ENCODE measurements around the gene TMEM198.
A peak's percentile ranks its signal among the peaks of the same experiment; 100 is the strongest.

TMEM198 gene

DNA sequence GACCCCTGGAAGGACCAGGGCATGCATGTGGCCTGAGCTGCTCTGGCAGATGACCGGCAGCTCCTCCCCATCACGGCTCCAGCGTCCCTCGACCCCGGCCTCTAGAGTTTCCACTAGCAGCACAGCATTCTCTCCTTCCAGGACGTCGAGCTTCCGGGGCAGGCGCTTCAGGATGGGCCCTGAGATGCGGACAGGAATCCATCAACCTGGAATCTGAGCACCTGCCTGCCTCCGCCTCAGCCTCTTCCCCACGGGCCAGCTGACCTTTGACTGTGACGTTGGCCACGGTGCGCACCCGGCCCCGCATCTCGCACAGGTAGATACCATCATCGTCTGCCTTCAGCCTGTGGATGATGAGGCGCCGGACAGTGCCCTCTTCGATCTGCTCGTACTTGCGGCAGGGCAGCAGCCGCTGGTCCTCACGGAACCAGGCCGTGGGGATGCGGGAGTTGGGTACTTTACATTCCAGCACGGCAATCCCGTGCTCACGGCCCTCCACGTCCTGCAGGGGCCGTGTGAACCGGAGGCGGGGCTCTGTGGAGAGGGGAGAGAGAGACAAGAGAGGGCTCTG is 24.0 kb downstream of the TMEM198 start:
- TF ChIP-seq, protein P1, sequence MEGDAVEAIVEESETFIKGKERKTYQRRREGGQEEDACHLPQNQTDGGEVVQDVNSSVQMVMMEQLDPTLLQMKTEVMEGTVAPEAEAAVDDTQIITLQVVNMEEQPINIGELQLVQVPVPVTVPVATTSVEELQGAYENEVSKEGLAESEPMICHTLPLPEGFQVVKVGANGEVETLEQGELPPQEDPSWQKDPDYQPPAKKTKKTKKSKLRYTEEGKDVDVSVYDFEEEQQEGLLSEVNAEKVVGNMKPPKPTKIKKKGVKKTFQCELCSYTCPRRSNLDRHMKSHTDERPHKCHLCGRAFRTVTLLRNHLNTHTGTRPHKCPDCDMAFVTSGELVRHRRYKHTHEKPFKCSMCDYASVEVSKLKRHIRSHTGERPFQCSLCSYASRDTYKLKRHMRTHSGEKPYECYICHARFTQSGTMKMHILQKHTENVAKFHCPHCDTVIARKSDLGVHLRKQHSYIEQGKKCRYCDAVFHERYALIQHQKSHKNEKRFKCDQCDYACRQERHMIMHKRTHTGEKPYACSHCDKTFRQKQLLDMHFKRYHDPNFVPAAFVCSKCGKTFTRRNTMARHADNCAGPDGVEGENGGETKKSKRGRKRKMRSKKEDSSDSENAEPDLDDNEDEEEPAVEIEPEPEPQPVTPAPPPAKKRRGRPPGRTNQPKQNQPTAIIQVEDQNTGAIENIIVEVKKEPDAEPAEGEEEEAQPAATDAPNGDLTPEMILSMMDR (IDR thresholded peaks at IDR 0.05; ENCODE audit: unreplicated experiment in 3 of 3), result no peak
- H3K9me3 Mint-ChIP-seq, result no peaks in the 10 kb centered on the region
- peak overlapping the region in 1 of 3 experiments; percentile 23 for H3K27ac Mint-ChIP-seq
- H3K27me3 Mint-ChIP-seq (ENCODE audit: low read depth), result peaks cover 4% of the 10 kb centered on the region
- peaks cover 51% of the 10 kb centered on the region for H3K36me3 Mint-ChIP-seq (ENCODE audit: low read depth)
- H3K4me3 Mint-ChIP-seq, result peak overlapping the region; percentile 56 to 74 (median 60)
- H3K4me1 Mint-ChIP-seq, result peaks cover 52% of the 10 kb centered on the region

GRCh38 chr2:219569041-219569440 is 25.2 kb downstream of the TMEM198 start:
- peaks cover 4% of the 10 kb centered on the region for H3K27me3 Mint-ChIP-seq (ENCODE audit: low read depth)
- H3K4me1 Mint-ChIP-seq, result peaks cover 49% of the 10 kb centered on the region
- H3K27ac Mint-ChIP-seq, result peak overlapping the region; percentile 52 to 90 (median 75)
- no peaks in the 10 kb centered on the region for H3K9me3 Mint-ChIP-seq
- H3K36me3 Mint-ChIP-seq (ENCODE audit: low read depth), result peaks cover 42% of the 10 kb centered on the region
- TF ChIP-seq, protein P1 (IDR thresholded peaks at IDR 0.05; ENCODE audit: unreplicated experiment in 3 of 3), result no peak
- H3K4me3 Mint-ChIP-seq, result peak overlapping the region; percentile 78 to 85 (median 85)

- H3K4me3 Mint-ChIP-seq, result peak overlapping the region; percentile 78 to 85 (median 85)
- TF ChIP-seq, protein P1 (IDR thresholded peaks at IDR 0.05; ENCODE audit: unreplicated experiment in 3 of 3), result no peak
- H3K4me1 Mint-ChIP-seq, result peaks cover 44% of the 10 kb centered on the region
- H3K27me3 Mint-ChIP-seq (ENCODE audit: low read depth), result peaks cover 4% of the 10 kb centered on the region
- peaks cover 36% of the 10 kb centered on the region for H3K36me3 Mint-ChIP-seq (ENCODE audit: low read depth)
- peak overlapping the region; percentile 52 to 90 (median 75) for H3K27ac Mint-ChIP-seq
- H3K9me3 Mint-ChIP-seq, result no peaks in the 10 kb centered on the region
Observed at GRCh38 chr2:219569635-219570034, 25.8 kb downstream of the TMEM198 start.

- TF ChIP-seq, protein P1 (IDR thresholded peaks at IDR 0.05; ENCODE audit: unreplicated experiment in 3 of 3), result no peak
- peak overlapping the region; percentile 78 to 85 (median 85) for H3K4me3 Mint-ChIP-seq
- peaks cover 46% of the 10 kb centered on the region for H3K4me1 Mint-ChIP-seq
- no peaks in the 10 kb centered on the region for H3K9me3 Mint-ChIP-seq
- peaks cover 7% of the 10 kb centered on the region for H3K27me3 Mint-ChIP-seq (ENCODE audit: low read depth)
- peak overlapping the region in 2 of 3 experiments; percentile 52 to 90 for H3K27ac Mint-ChIP-seq
- peaks cover 29% of the 10 kb centered on the region for H3K36me3 Mint-ChIP-seq (ENCODE audit: low read depth)
Observed at GRCh38 chr2:219570194-219570923, 26.5 kb downstream of the TMEM198 start.

GRCh38 chr2:219570924-219571310 is 27.1 kb downstream of the TMEM198 start:
- Mint-ChIP-seq H3K4me3 (peak overlapping the region; percentile 61 to 70 (median 63)), H3K27ac (no peak overlapping the region), H3K4me1 (peaks cover 49% of the 10 kb centered on the region), H3K27me3 (ENCODE audit: low read depth) (peaks cover 7% of the 10 kb centered on the region), H3K9me3 (no peaks in the 10 kb centered on the region), H3K36me3 (ENCODE audit: low read depth) (peaks cover 26% of the 10 kb centered on the region)
- TF ChIP-seq, protein P1 (IDR thresholded peaks at IDR 0.05; ENCODE audit: unreplicated experiment in 3 of 3), result no peak
